HK-2 (cell line): ENCODE measurements around the gene CDH6.

Source experiments
- DNase-seq: peaks from one replicate; pipeline ENCODE4 v3.0.0-alpha.2; 2018; ENCODE audit not compliant: unreplicated experiment

Gene CDH6

GRCh38 chr5:31197183-31197582 lies 3.7 kb downstream of the CDH6 start:
- DNase-seq, result no peak

GRCh38 chr5:31204958-31205357 lies 11.5 kb downstream of the CDH6 start:
- no peak for DNase-seq

GRCh38 chr5:31208043-31208442 lies 14.6 kb downstream of the CDH6 start:
- no peak for DNase-seq

- DNase-seq, result no peak
These were observed 15.8 kb downstream of the CDH6 start for GRCh38 chr5:31209334-31209733.

- DNase-seq, result no peak
These were observed 17.6 kb downstream of the CDH6 start for GRCh38 chr5:31211098-31211497.

- DNase-seq, result no peak
These were observed 19.8 kb downstream of the CDH6 start for GRCh38 chr5:31213257-31213656.

GRCh38 chr5:31213705-31214121 lies 20.2 kb downstream of the CDH6 start:
- DNase-seq, result no peak

GRCh38 chr5:31214229-31214628 lies 20.7 kb downstream of the CDH6 start:
- DNase-seq, result no peak

- no peak for DNase-seq
These were observed 21.8 kb downstream of the CDH6 start for GRCh38 chr5:31215236-31215635.

GRCh38 chr5:31217446-31217845 lies 24.0 kb downstream of the CDH6 start:
- no peak for DNase-seq

- no peak for DNase-seq
These were observed 25.5 kb downstream of the CDH6 start for GRCh38 chr5:31218978-31219377.

- no peak for DNase-seq
These were observed 27.5 kb downstream of the CDH6 start for GRCh38 chr5:31221001-31221400.

- DNase-seq, result no peak
These were observed 31.6 kb downstream of the CDH6 start for GRCh38 chr5:31225118-31225517.

GRCh38 chr5:31225613-31226012 lies 32.1 kb downstream of the CDH6 start:
- DNase-seq, result no peak

GRCh38 chr5:31226651-31227050 lies 33.2 kb downstream of the CDH6 start:
- no peak for DNase-seq

GRCh38 chr5:31229266-31229665 lies 35.8 kb downstream of the CDH6 start:
- DNase-seq, result no peak

GRCh38 chr5:31231177-31231838 lies 37.8 kb downstream of the CDH6 start:
- no peak for DNase-seq

- no peak for DNase-seq
These were observed 38.9 kb downstream of the CDH6 start for GRCh38 chr5:31232273-31232888.

- DNase-seq, result no peak
These were observed 41.9 kb downstream of the CDH6 start for GRCh38 chr5:31235381-31235780.

- DNase-seq, result no peak
These were observed 42.9 kb downstream of the CDH6 start for GRCh38 chr5:31236339-31236738.

GRCh38 chr5:31237174-31237573 lies 43.7 kb downstream of the CDH6 start:
- DNase-seq, result no peak

GRCh38 chr5:31238497-31238896 lies 45.0 kb downstream of the CDH6 start:
- no peak for DNase-seq

- DNase-seq, result no peak
These were observed 51.4 kb downstream of the CDH6 start for GRCh38 chr5:31244921-31245320.

- DNase-seq, result no peak
These were observed 53.9 kb downstream of the CDH6 start for GRCh38 chr5:31247381-31247780.
